SIG-M5 treated with dmso at 0.1 percent for 504 hours (cell line): ENCODE measurements around the gene NPFFR2.
"Not testable (repeated sequence)": the region's sequence is repeated elsewhere in the genome, so short reads cannot be mapped to it uniquely, and the experiment has no call there.

Experiments used
- DNase-seq: peaks from one replicate; lab custom pipeline; 2025; ENCODE audit not compliant: unreplicated experiment; lab: John Stamatoyannopoulos, UW

The NPFFR2 gene

GRCh38 chr4:72110886-72111285 lies 79.1 kb downstream of the NPFFR2 start:
- DNase-seq: no peak

DNA sequence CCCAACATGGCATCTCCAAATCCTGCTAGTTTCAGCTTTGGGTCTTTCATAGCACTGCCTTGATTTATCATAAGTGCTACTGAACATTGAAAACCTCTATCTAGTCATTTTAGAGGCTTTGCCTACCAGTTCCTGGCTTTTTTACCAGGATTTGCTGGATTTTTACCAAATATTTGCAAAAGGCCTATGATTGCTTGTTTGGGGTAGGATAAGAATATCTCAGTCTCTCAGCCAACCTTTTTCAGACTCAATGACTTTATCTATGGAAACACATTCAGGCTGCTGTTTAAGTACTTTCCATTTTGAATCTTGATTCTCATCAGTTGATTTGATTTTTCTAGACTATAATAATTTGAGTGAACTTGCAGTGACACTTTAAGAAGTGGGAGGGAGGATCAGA lies 80.1 kb downstream of the NPFFR2 start:
- DNase-seq: no peak

DNA sequence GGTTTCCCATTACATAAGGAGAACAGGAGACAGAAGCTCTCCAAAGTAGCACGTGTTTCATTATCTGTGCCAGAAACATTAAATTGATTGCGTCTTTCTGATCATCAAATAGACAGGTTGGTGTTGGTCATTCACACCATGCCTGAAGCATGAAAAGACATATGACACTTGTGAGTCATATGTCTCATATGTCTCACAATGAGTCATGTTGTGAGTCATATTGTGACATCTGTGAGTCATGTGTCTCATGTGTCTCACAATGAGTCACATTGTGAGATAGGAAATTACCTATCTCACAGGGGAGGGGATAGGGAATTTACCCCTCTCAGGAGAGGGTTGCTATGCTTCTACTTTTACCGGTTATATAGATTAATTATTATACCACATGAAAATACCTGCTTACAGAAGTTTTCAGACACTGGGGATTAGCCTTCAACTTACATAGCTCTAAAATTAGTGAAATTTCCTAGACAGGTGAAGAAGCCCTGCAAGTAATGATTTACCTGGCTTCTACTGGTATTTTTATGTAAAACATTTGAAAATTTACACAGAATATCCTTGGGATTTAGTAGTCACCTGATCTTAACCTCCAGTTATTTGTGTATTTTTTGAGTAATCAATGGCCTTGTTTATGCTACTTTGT lies 80.8 kb downstream of the NPFFR2 start:
- no peak for DNase-seq

DNA sequence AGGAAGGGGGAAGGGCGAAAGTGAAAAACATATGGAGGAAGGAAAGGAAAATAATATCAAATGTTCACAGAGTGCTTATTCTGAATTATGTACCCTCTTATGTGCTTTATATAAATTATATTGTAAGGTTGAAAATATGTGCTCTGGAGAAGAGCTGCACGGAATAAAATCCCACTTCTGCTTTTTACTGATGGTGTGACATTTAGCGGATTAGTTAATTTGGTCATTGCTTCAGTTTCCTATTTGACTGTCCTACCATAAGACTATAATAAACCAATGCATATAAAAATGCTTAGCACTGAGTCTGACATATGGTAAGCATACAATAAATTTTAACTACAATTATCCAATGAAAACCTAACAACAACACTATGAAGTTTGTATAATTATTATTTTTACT lies 86.2 kb downstream of the NPFFR2 start:
- no peak for DNase-seq

GRCh38 chr4:72119946-72120345 lies 88.1 kb downstream of the NPFFR2 start:
- DNase-seq: no peak

DNA sequence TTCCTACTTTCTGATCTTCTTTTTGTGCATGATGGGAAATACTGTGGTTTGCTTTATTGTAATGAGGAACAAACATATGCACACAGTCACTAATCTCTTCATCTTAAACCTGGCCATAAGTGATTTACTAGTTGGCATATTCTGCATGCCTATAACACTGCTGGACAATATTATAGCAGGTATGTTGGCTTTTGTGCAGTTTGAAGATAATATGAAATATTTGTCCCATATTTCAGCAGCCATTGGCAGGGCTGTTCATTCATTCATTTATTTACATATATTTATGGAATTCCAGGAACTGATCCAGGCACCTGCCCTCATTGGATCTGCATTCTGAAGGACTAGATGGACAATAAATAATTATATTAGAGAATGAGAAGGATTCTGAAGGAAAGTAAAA lies 96.9 kb downstream of the NPFFR2 start:
- DNase-seq: no peak

DNA sequence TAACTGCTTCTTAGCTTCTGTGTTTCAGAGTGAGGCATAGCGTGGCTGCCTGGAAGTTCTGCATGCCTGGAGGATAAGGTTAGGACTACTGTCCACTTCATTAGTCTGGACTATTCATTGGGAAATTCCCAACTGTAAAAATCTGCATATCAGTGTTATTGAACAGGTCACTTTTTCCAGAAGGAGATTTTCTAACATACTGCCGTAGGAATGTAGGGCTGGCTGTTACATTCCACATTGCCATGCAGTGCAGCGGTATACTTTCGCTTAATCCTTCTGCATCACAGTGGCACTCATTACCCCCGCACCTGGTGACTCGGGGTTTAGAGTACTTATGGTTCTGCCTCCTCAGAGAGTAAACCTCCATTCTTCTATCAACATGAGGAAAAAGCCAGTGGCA lies 104.6 kb downstream of the NPFFR2 start:
- DNase-seq: no peak

GRCh38 chr4:72139997-72140396 lies 108.2 kb downstream of the NPFFR2 start:
- DNase-seq: not testable (repeated sequence)

- no peak for DNase-seq
Measured at GRCh38 chr4:72144241-72144640, 112.4 kb downstream of the NPFFR2 start.

DNA sequence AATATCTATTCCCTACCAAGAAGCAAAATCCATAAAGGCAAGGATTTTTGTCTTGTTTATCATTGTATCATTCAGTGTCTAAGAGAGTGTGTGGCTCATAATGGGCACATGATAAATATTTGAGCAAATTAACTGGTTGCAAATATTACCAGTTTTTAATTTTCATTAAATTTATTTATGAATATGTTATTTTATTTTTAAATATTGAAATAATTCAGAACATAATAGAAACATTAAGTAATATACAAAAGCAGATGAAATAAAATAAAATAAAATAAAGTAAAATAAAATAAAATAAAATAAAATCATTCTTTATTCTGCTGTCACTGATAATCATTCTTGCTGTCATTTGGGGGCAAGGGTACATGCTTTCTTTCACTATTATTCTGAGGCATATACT lies 120.9 kb downstream of the NPFFR2 start:
- DNase-seq: no peak

DNA sequence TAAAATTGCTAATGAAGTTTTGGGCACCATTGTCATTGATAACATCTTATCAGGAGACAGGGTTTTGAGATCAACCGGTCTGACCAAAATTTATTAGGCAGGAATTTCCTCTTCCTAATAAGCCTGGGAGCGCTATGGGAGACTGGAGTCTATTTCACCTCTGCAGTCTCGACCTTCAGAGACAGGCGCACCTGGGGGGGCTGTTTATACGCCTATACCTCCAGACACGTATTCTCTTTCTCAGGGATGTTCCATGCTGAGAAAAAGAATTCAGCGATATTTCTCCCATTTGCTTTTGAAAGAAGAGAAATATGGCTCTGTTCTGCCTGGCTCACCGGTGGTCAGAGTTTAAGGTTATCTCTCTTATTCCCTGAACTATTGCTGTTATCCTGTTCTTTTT lies 121.8 kb downstream of the NPFFR2 start:
- DNase-seq: not testable (repeated sequence)

DNA sequence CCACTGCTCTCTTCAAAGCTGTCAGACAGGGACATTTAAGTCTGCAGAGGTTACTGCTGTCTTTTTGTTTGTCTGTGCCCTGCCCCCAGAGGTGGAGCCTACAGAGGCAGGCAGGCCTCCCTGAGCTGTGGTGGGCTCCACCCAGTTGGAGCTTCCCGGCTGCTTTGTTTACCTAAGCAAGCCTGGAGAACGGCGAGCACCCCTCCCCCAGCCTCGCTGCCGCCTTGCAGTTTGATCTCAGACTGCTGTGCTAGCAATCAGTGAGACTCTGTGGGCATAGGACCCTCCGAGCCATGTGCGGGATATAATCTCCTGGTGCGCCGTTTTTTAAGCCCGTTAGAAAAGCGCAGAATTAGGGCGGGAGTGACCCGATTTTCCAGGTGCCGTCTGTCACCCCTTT lies 137.5 kb downstream of the NPFFR2 start:
- DNase-seq: not testable (repeated sequence)

DNA sequence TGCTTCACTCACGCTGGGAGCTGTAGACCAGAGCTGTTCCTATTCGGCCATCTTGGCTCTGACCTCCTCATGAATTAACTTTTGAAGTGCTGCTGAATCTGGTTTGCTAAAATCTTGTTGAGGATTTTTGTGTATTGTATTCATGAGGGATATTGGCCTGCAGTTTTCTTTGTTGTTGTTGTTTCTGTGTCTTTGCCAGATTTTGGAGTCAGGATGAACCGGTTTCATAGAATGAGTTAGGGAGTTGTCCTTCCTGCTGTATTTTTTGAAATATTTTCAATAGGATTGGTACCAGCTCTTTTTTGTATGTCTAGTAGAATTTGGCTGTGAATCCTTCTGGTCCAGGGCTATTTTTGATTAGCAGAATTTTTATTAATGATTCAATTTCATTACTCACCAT lies 138.1 kb downstream of the NPFFR2 start:
- no peak for DNase-seq

DNA sequence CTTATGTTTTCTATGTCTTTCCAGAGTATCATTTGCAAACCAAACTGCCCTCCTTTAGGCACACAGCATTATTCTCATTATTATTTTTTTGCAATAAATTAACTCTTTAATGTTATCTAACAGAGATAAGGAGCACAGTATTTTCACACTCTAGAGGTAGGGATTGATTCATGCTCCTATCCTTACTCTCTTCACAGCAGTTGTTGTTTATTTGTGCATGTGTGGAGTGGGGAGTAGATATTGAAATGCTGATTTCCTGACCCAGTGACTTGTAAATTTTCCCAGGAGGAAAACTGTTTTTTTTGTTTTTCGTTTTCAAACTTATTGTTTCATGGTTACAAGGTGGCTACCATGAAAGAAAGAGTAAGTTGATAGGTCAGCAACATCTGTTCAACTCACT lies 140.0 kb downstream of the NPFFR2 start:
- no peak for DNase-seq

DNA sequence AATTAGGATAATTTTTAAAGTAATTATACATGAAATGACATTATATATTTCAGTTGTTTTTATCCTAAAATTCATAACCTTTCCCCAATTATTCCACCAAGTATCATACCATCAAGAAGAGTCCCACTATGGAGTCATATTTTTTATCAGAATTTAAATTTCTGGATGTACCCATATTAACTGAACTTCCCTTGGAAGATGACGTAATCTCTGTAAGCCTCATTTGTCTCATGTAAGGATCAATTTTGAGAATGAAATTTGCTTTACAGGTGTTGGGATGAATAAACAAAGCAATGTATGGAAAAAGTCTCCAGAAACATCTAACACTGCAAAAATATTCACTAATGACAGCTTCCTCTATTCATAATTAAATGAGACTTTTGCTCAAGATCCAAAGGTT lies 147.5 kb downstream of the NPFFR2 start:
- DNase-seq: no peak

DNA sequence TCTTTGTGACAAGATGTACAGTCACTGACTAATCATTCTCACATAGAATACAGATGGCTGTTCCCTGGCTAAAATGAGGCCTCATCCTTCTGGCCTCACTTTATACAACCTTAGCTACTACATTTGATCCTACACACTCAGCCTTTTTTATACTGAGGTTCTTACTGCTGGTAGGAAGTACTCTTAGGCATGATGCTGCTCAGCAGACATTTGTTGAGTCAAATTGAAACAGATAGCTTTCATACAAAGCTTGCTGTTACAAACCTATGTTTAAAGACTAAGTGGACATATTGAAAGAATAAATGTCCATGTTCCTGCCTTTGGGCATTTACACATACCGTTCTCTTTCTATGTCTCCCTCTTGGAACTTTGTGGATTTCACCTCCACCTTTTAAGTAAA lies 154.9 kb downstream of the NPFFR2 start:
- DNase-seq: no peak

DNA sequence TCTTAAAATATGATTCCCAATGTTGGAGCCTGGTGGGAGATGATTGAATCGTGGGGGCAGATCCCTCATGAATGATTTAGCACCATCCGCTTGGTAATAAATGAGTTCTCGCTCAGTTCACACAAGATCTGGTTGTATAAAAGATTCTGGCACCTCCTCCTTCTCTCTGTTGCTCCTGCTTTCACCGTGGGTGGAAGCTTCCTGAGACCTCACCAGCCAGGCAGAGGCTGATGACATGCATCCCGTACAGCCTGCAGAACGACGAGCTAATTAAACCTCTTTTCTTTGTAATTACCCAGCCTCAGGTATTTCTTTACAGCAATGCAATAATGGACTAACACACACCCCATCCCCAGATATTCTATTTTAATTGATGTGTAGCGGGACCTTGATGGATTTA lies 162.2 kb downstream of the NPFFR2 start:
- no peak for DNase-seq

DNA sequence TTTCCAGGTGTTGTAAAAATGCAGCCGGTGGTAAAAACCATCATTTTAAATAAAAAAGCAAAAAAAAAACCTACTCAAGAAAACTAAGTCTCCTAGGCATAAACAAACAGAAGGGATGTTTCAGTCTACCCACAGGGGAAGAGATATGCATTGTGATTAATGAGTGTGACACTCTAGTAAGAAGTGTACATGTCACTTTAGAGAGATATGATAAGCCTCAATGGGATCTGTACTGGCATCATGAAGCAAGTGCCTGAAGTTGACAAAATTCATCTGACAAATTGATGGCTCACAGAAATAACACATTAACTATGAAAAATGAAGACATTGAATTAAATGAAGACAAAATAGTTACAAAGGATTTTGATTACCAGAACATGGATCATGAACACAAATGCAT lies 162.7 kb downstream of the NPFFR2 start:
- no peak for DNase-seq
